ENCODE results near the gene AATF. TPM values are rescaled to one million over a fixed set of nuclear protein-coding genes. Genes with fewer than 3 reads are reported as not detected.

Gene AATF
- total RNA-seq, 4 donors from 2014 or later = 26.5 to 36.2 (median 30.1) TPM

GRCh38 chr17:37060094-37060493 lies 111.3 kb downstream of the AATF start:
- TF ChIP-seq CTCF (IDR thresholded peaks at IDR 0.05) (no peak), POLR2A (IDR thresholded peaks at IDR 0.05) (no peak), EP300 (IDR thresholded peaks at IDR 0.05) (no peak)
- H3K36me3 ChIP-seq = peaks cover 0 to 23% (median 0%) of the 10 kb centered on the region in 3 donors
- H3K27me3 ChIP-seq = peaks cover 0 to 14% of the 10 kb centered on the region in 2 donors
- DNase-seq (ENCODE audit: low spot score in 2 of 2) = no peak
- 85 to 88% methylated on average over 6 of the region's 6 CpGs for WGBS, 2 donors
- no peaks in the 10 kb centered on the region for H3K4me1 ChIP-seq
- H3K27ac ChIP-seq = no peak overlapping the region
- no peaks in the 10 kb centered on the region for H3K9me3 ChIP-seq
- H3K4me3 ChIP-seq = no peak overlapping the region

GRCh38 chr17:37060928-37061327 lies 112.2 kb downstream of the AATF start:
- Histone ChIP-seq H3K36me3 (peaks cover 0 to 20% (median 0%) of the 10 kb centered on the region in 3 donors), H3K9me3 (no peaks in the 10 kb centered on the region), H3K27me3 (peaks cover 0 to 20% of the 10 kb centered on the region in 2 donors), H3K4me3 (no peak overlapping the region), H3K4me1 (no peaks in the 10 kb centered on the region), H3K27ac (no peak overlapping the region)
- DNase-seq (ENCODE audit: low spot score in 2 of 2) = no peak
- WGBS, 2 donors = 63 to 64% methylated on average over 7 of the region's 7 CpGs
- TF ChIP-seq POLR2A (IDR thresholded peaks at IDR 0.05) (no peak), EP300 (IDR thresholded peaks at IDR 0.05) (no peak), CTCF (IDR thresholded peaks at IDR 0.05) (no peak)

- H3K36me3 ChIP-seq = peaks cover 0 to 12% (median 0%) of the 10 kb centered on the region in 3 donors
- DNase-seq (ENCODE audit: low spot score in 2 of 2) = no peak
- peaks cover 0 to 29% of the 10 kb centered on the region in 2 donors for H3K27me3 ChIP-seq
- TF ChIP-seq CTCF (IDR thresholded peaks at IDR 0.05) (no peak), EP300 (IDR thresholded peaks at IDR 0.05) (no peak), POLR2A (IDR thresholded peaks at IDR 0.05) (no peak)
- no peak overlapping the region for H3K4me3 ChIP-seq
- WGBS, 2 donors = 58 to 68% methylated on average over 9 of the region's 9 CpGs
- no peaks in the 10 kb centered on the region for H3K4me1 ChIP-seq
- H3K9me3 ChIP-seq = no peaks in the 10 kb centered on the region
- H3K27ac ChIP-seq = no peak overlapping the region
These were observed 113.3 kb downstream of the AATF start for GRCh38 chr17:37062021-37062420.

GRCh38 chr17:37064206-37064605 lies 115.5 kb downstream of the AATF start:
- TF ChIP-seq POLR2A (IDR thresholded peaks at IDR 0.05) (no peak), EP300 (IDR thresholded peaks at IDR 0.05) (no peak), CTCF (IDR thresholded peaks at IDR 0.05) (no peak)
- no peak overlapping the region for H3K27ac ChIP-seq
- H3K4me1 ChIP-seq = peaks cover 0 to 3% (median 0%) of the 10 kb centered on the region in 4 donors
- DNase-seq (ENCODE audit: low spot score in 2 of 2) = no peak
- WGBS, 2 donors = 47 to 54% methylated on average over 11 of the region's 11 CpGs
- H3K9me3 ChIP-seq = no peaks in the 10 kb centered on the region
- H3K4me3 ChIP-seq = no peak overlapping the region
- peaks cover 0 to 41% of the 10 kb centered on the region in 2 donors for H3K27me3 ChIP-seq
- H3K36me3 ChIP-seq = no peaks in the 10 kb centered on the region

- peaks cover 0 to 41% of the 10 kb centered on the region in 2 donors for H3K27me3 ChIP-seq
- H3K4me3 ChIP-seq = no peak overlapping the region
- DNase-seq (ENCODE audit: low spot score in 2 of 2) = no peak
- no peaks in the 10 kb centered on the region for H3K9me3 ChIP-seq
- H3K27ac ChIP-seq = no peak overlapping the region
- peaks cover 0 to 3% (median 0%) of the 10 kb centered on the region in 4 donors for H3K4me1 ChIP-seq
- TF ChIP-seq CTCF (IDR thresholded peaks at IDR 0.05) (no peak), EP300 (IDR thresholded peaks at IDR 0.05) (no peak), POLR2A (IDR thresholded peaks at IDR 0.05) (no peak)
- H3K36me3 ChIP-seq = no peaks in the 10 kb centered on the region
- WGBS, 2 donors = 77 to 81% methylated on average over 8 of the region's 8 CpGs
These were observed 116.2 kb downstream of the AATF start for GRCh38 chr17:37064956-37065355.

Data from tibial nerve (tissue), 4 donors.